CD14-positive monocyte (primary cell): ENCODE measurements around the gene TTC7B. TPM values are rescaled to one million over a fixed set of nuclear protein-coding genes. Genes with fewer than 3 reads are reported as not detected.
A peak's percentile ranks its signal among the peaks of the same experiment; 100 is the strongest.

Source experiments
- DNase-seq, 3 donors: peaks; one replicate each; pipeline ENCODE4 v3.0.0-alpha.2; 2011 to 2022
- H2AFZ ChIP-seq: 2 replicates; pipeline ENCODE4 v1.6.0; 2012; ENCODE audit warnings: mild to moderate bottlenecking, low read depth, low read length, inconsistent platforms; ENCODE audit not compliant: insufficient read depth, poor library complexity, severe bottlenecking
- H3K27ac ChIP-seq, 2 donors: 1 replicate in 1 of 2; 2 replicates in 1 of 2; pipeline ENCODE4 v1.5.1; 2012 to 2013; ENCODE audit warnings: low read length in 2 of 2, control low read depth in 1 of 2, inconsistent platforms in 1 of 2, low read depth in 1 of 2, mild to moderate bottlenecking in 1 of 2
- H3K27me3 ChIP-seq, 2 donors: one replicate each; pipeline versions ENCODE4 v1.6.0 to v1.6.1; 2011 to 2013; ENCODE audit warnings: low read length in 2 of 2; ENCODE audit not compliant: control insufficient read depth in 2 of 2, insufficient read depth in 2 of 2
- H3K36me3 ChIP-seq, 2 donors: replicated peaks in 1 of 2; 1 replicate in 1 of 2; 2 replicates in 1 of 2; pipeline versions ENCODE4 v1.5.1 to v1.6.1; 2012 to 2013; ENCODE audit warnings: low read length in 2 of 2, control low read depth in 1 of 2, inconsistent platforms in 1 of 2, mild to moderate bottlenecking in 1 of 2; ENCODE audit not compliant: insufficient read depth in 2 of 2, control insufficient read depth in 1 of 2
- H3K4me1 ChIP-seq, 2 donors: 1 replicate in 1 of 2; 2 replicates in 1 of 2; pipeline versions ENCODE4 v1.5.1 to v1.6.1; 2012 to 2013; ENCODE audit warnings: low read length in 2 of 2, control low read depth in 1 of 2, inconsistent platforms in 1 of 2, mild to moderate bottlenecking in 1 of 2, moderate library complexity in 1 of 2; ENCODE audit not compliant: insufficient read depth in 2 of 2, control insufficient read depth in 1 of 2
- H3K4me2 ChIP-seq: replicated peaks from 2 replicates; pipeline ENCODE3; 2012; ENCODE audit warnings: low read length, moderate library complexity, mild to moderate bottlenecking; ENCODE audit not compliant: poor library complexity, severe bottlenecking; ENCODE audit errors: extremely low read depth
- H3K4me3 ChIP-seq, 3 experiments: fragments of 200-600 bp in 1 of 3; sonication (generic) in 1 of 3; replicated peaks in 1 of 3; 1 replicate in 2 of 3; 2 replicates in 1 of 3; pipeline ENCODE4 v1.5.1; 2011 to 2013; ENCODE audit warnings: low read length in 3 of 3, mild to moderate bottlenecking in 3 of 3, control low read depth in 2 of 3, low read depth in 2 of 3, inconsistent platforms in 1 of 3, moderate library complexity in 1 of 3
- H3K79me2 ChIP-seq: 2 replicates; pipeline ENCODE4 v1.6.0; 2012; ENCODE audit warnings: mild to moderate bottlenecking, control low read depth, inconsistent platforms, low read length, moderate library complexity; ENCODE audit not compliant: insufficient read depth
- H3K9ac ChIP-seq: 2 replicates; pipeline ENCODE4 v1.6.0; 2017; ENCODE audit warnings: low read length, mild to moderate bottlenecking; ENCODE audit not compliant: insufficient read depth, poor library complexity, severe bottlenecking
- H3K9me3 ChIP-seq, 2 donors: replicated peaks in 1 of 2; 1 replicate in 1 of 2; 2 replicates in 1 of 2; pipeline versions ENCODE4 v1.5.1 to v1.6.1; 2012 to 2013; ENCODE audit warnings: low read length in 2 of 2, control low read depth in 1 of 2; ENCODE audit not compliant: control insufficient read depth in 1 of 2, insufficient read depth in 1 of 2
- H4K20me1 ChIP-seq: 2 replicates; pipeline ENCODE4 v1.6.0; 2012; ENCODE audit warnings: mild to moderate bottlenecking, low read length, control low read depth, moderate library complexity; ENCODE audit not compliant: insufficient read depth
- H3K27ac Mint-ChIP-seq, 7 donors: one replicate each; pipeline ENCODE4 v1.8.0; 2020; ENCODE audit warnings: mild to moderate bottlenecking in 7 of 7, mixed read lengths in 7 of 7, moderate library complexity in 6 of 7, inconsistent platforms in 2 of 7
- H3K27me3 Mint-ChIP-seq, 3 donors: one replicate each; pipeline ENCODE4 v1.8.0; 2021 to 2022; ENCODE audit warnings: low read depth in 3 of 3, mild to moderate bottlenecking in 3 of 3, mixed read lengths in 3 of 3, moderate library complexity in 3 of 3, inconsistent platforms in 1 of 3
- H3K36me3 Mint-ChIP-seq, 2 donors: one replicate each; pipeline ENCODE4 v1.8.0; 2020; ENCODE audit warnings: mixed read lengths in 2 of 2, inconsistent platforms in 1 of 2, mild to moderate bottlenecking in 1 of 2
- H3K4me1 Mint-ChIP-seq: one replicate; pipeline ENCODE4 v1.8.0; 2020; ENCODE audit warnings: mild to moderate bottlenecking, mixed read lengths
- H3K4me3 Mint-ChIP-seq, 2 donors: one replicate each; pipeline ENCODE4 v1.8.0; 2020; ENCODE audit warnings: mild to moderate bottlenecking in 2 of 2, mixed read lengths in 2 of 2, moderate library complexity in 1 of 2
- H3K9me3 Mint-ChIP-seq, 7 donors: one replicate each; pipeline ENCODE4 v1.8.0; 2020 to 2022; ENCODE audit warnings: mixed read lengths in 7 of 7, mild to moderate bottlenecking in 6 of 7, moderate library complexity in 6 of 7, inconsistent platforms in 2 of 7
- whole genome bisulfite sequencing: methylation state at CpG from one replicate; pipeline ENCODE4 v1.1.5; 2013; ENCODE audit warnings: missing lambda C conversion rate; ENCODE audit not compliant: insufficient coverage; 5-methylcytosine and 5-hydroxymethylcytosine counted together
- intact Hi-C, 2 donors: fragments of 100-400 bp; cut with micrococcal nuclease; formaldehyde crosslinking; loops; one replicate each; pipeline versions ENCODE4 v1.15.0 to v1.15.1; 2023
- polyA plus RNA-seq, 3 donors: library from polyadenylated mRNA; depleted of rRNA in 1 of 3; unstranded in 2 of 3; stranded (reverse) in 1 of 3; fragments of 300-500 nt in 2 of 3; fragments of >200 nt in 1 of 3; fragmentation: Illumina TruSeq in 2 of 3; gene quantifications; 1 replicate in 2 of 3; 2 replicates in 1 of 3; pipeline ENCODE4 v1.2.3, GENCODE V29; 2012 to 2021
- TF ChIP-seq, protein P1 (sequence below): fragments of 200-600 bp; IDR thresholded peaks from one replicate; pipeline ENCODE4 v1.8.0; 2022; ENCODE audit warnings: antibody characterized with exemption, mild to moderate bottlenecking

TTC7B gene
- polyA plus RNA-seq, 3 donors = 0.87 to 2.6 (median 1.2) TPM

DNA sequence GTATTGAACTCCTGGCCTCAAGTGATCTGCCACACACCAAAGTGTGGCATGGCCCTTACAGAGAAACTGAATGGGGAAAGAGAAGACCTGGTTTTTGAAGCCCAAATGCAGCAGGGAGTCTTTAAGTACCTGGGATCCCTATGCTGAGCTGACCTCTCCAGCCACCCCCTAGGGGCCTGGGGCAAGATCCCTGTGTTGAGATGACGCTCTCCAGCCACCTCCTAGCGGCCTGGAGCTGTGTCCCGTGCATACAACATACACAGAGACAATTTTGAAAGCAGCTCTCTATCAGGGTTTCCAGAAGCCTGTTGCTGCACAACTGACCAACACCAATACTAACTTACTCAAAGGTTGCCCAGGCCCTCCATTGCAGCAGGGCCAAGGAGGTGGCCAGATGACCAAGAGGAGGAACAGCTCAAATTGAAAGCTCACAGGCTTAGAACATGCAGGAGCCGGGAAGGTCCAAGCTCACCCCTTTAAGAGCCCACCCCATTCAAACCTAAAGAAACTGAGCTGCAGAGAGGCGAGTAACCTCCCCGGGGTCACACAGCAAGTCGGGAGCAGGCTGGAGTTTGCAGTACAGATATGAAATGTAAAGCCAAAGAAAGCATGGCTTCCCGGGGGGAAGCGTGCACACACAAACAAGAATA, 31.5 kb downstream of the TTC7B start:
- H3K36me3 ChIP-seq = no peaks in the 10 kb centered on the region
- Mint-ChIP-seq H3K4me1 (peaks cover 10% of the 10 kb centered on the region), H3K9me3 (peaks cover 0 to 3% (median 0%) of the 10 kb centered on the region in 7 donors), H3K4me3 (no peak overlapping the region), H3K27ac (peak overlapping the region in 1 of 7 donors; percentile 54), H3K36me3 (peaks cover 0 to under 1% of the 10 kb centered on the region in 2 donors), H3K27me3 (peaks cover 0 to 5% (median 2%) of the 10 kb centered on the region in 3 donors)
- H4K20me1 ChIP-seq = no peaks in the 10 kb centered on the region
- peaks cover 0 to 6% of the 10 kb centered on the region in 2 donors for H3K4me1 ChIP-seq
- no peak overlapping the region for H2AFZ ChIP-seq
- no peaks in the 10 kb centered on the region for H3K9me3 ChIP-seq
- DNase-seq = no peak
- no peak overlapping the region for H3K4me3 ChIP-seq
- H3K4me2 ChIP-seq = no peak overlapping the region
- H3K27me3 ChIP-seq = no peaks in the 10 kb centered on the region
- WGBS = 98% methylated on average over 7 of the region's 9 CpGs
- H3K27ac ChIP-seq = no peak overlapping the region
- intact Hi-C loops = no loop called here
- H3K9ac ChIP-seq = no peak overlapping the region
- TF ChIP-seq, protein P1, sequence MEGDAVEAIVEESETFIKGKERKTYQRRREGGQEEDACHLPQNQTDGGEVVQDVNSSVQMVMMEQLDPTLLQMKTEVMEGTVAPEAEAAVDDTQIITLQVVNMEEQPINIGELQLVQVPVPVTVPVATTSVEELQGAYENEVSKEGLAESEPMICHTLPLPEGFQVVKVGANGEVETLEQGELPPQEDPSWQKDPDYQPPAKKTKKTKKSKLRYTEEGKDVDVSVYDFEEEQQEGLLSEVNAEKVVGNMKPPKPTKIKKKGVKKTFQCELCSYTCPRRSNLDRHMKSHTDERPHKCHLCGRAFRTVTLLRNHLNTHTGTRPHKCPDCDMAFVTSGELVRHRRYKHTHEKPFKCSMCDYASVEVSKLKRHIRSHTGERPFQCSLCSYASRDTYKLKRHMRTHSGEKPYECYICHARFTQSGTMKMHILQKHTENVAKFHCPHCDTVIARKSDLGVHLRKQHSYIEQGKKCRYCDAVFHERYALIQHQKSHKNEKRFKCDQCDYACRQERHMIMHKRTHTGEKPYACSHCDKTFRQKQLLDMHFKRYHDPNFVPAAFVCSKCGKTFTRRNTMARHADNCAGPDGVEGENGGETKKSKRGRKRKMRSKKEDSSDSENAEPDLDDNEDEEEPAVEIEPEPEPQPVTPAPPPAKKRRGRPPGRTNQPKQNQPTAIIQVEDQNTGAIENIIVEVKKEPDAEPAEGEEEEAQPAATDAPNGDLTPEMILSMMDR = no peak
- no peaks in the 10 kb centered on the region for H3K79me2 ChIP-seq

DNA sequence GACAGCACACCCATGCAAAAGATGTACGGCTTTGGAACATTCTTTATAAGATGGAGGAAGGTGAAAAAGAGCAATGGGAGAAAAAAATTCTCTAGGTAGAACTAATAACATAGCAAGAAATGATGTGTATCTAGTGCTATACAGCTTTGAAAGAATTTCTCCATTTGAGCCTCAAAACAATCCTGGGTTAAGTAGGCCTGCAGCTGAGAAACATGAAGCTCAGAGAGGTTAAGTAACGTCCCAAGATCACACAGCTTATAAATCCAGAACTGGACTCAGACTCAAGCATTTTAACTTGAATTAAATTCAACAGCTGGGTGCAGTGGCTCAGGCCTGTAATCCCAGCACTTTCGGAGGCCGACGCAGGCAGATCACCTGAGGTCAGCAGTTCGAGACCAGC, 32.9 kb downstream of the TTC7B start:
- Histone ChIP-seq H3K27ac (no peak overlapping the region), H3K4me3 (no peak overlapping the region), H3K9me3 (no peaks in the 10 kb centered on the region), H3K4me2 (no peak overlapping the region), H2AFZ (no peak overlapping the region), H3K9ac (no peak overlapping the region), H3K4me1 (peaks cover 0 to 5% of the 10 kb centered on the region in 2 donors), H3K79me2 (no peaks in the 10 kb centered on the region), H4K20me1 (no peaks in the 10 kb centered on the region), H3K36me3 (no peaks in the 10 kb centered on the region), H3K27me3 (no peaks in the 10 kb centered on the region)
- H3K4me3 Mint-ChIP-seq = no peak overlapping the region
- intact Hi-C loops = no loop called here
- peaks cover 0 to 3% (median 0%) of the 10 kb centered on the region in 7 donors for H3K9me3 Mint-ChIP-seq
- peaks cover 0 to 5% (median 2%) of the 10 kb centered on the region in 3 donors for H3K27me3 Mint-ChIP-seq
- DNase-seq = no peak
- TF ChIP-seq, protein P1 = no peak
- H3K27ac Mint-ChIP-seq = peak overlapping the region in 1 of 7 donors; percentile 45
- peaks cover 0 to 2% of the 10 kb centered on the region in 2 donors for H3K36me3 Mint-ChIP-seq
- WGBS = 88% methylated on average over 5 of the region's 6 CpGs
- peaks cover 10% of the 10 kb centered on the region for H3K4me1 Mint-ChIP-seq
